HG02885 (cell line): ENCODE results near the gene SSPN.
"Not testable (repeated sequence)": the region's sequence is repeated elsewhere in the genome, so short reads cannot be mapped to it uniquely, and the experiment has no call there.

Source experiments
- ATAC-seq: cut with Tn5 transposase; IDR thresholded peaks from one replicate; pipeline ENCODE4 v1.9.1; 2021; ENCODE audit warnings: mild to moderate bottlenecking; ENCODE audit not compliant: unreplicated experiment, poor library complexity

SSPN gene

GRCh38 chr12:26226122-26226521, 30.7 kb downstream of the SSPN start:
- ATAC-seq: no peak

- ATAC-seq: no peak
Observed at GRCh38 chr12:26226629-26227360, 31.4 kb downstream of the SSPN start.

- ATAC-seq: no peak
Observed at GRCh38 chr12:26227361-26227745, 32.0 kb downstream of the SSPN start.

GRCh38 chr12:26229910-26230309, 34.5 kb downstream of the SSPN start:
- ATAC-seq: no peak

- ATAC-seq: no peak
Observed at GRCh38 chr12:26231470-26231869, 36.1 kb downstream of the SSPN start.

GRCh38 chr12:26231921-26232320, 36.5 kb downstream of the SSPN start:
- no peak for ATAC-seq

GRCh38 chr12:26233631-26234030, 38.3 kb downstream of the SSPN start:
- no peak for ATAC-seq

GRCh38 chr12:26235465-26235864, 40.1 kb downstream of the SSPN start:
- ATAC-seq: not testable (repeated sequence)

GRCh38 chr12:26238341-26239121, 43.2 kb downstream of the SSPN start:
- ATAC-seq: no peak

GRCh38 chr12:26239122-26239851, 43.9 kb downstream of the SSPN start:
- ATAC-seq: no peak

- no peak for ATAC-seq
Observed at GRCh38 chr12:26239852-26240815, 44.8 kb downstream of the SSPN start.

GRCh38 chr12:26241080-26241479, 45.7 kb downstream of the SSPN start:
- no peak for ATAC-seq

- no peak for ATAC-seq
Observed at GRCh38 chr12:26242683-26243082, 47.3 kb downstream of the SSPN start.

- no peak for ATAC-seq
Observed at GRCh38 chr12:26244503-26244902, 49.1 kb downstream of the SSPN start.

- ATAC-seq: no peak
Observed at GRCh38 chr12:26245175-26245942, 50.0 kb downstream of the SSPN start.

- no peak for ATAC-seq
Observed at GRCh38 chr12:26246483-26247164, 51.3 kb downstream of the SSPN start.

- no peak for ATAC-seq
Observed at GRCh38 chr12:26247873-26248272, 52.5 kb downstream of the SSPN start.

- no peak for ATAC-seq
Observed at GRCh38 chr12:26250801-26251200, 55.4 kb downstream of the SSPN start.

- ATAC-seq: no peak
Observed at GRCh38 chr12:26251600-26251999, 56.2 kb downstream of the SSPN start.
